ENCODE data around the gene DMRTA2.
A peak's percentile ranks its signal among the peaks of the same experiment; 100 is the strongest.

DMRTA2 gene

DNA sequence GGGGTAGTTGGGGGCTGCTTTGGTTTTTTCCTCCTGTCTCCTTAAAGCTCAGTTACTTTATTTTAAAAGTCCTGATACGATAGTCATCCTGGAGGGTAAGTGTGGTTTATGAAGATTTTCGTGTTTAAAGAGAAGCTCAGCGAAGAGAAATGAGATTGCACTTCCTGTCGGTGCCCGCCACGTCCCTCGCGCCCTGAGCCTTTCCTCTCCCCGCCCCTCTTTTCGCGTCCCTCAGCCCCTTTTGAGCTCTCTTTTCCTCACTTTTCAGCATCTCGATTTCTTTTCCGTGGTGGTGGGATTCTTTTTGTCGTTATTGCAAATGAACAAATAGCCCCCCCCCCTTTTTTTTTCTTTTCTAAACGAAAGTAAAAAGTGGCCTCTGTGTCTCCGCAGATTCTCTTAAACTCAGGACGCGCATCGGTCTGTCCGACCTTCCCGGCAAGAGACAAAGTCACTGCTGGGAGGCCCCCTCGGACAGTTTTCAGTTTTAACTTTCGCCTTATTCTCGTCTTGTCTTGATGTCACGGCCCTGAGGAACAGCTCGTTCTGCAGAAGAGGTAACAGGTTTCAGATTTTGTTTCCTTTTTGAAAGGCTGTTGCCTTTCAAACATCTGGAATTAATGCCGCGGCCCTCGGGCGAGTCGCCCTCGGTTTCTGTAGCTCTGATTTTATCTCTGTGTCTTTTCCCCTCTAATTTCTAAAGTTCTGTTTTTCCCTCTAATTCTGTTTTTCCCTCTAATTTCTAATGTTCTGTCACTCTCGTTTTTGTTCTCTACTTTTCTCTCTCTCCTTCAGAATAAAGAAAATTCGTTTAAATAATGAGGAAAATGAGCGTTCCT is 1.0 kb upstream of the DMRTA2 start:
- Histone ChIP-seq H3K4me3 (ENCODE audit: control insufficient read depth in 1 of 7, extremely low read depth in 1 of 7, insufficient read depth in 4 of 7, low read depth in 2 of 7, low read length in 6 of 7) (peak overlapping the region in 6 of 7 experiments; percentile 34 to 77 (median 48)), H3K36me3 (ENCODE audit: control insufficient read depth in 4 of 4, insufficient read depth in 4 of 4, low read length in 3 of 4) (no peaks in the 10 kb centered on the region), H3K9me3 (ENCODE audit: control extremely low read depth in 1 of 5, control insufficient read depth in 4 of 5, insufficient read depth in 2 of 5, low read depth in 1 of 5, low read length in 4 of 5) (peaks cover 0 to 4% (median 0%) of the 10 kb centered on the region in 5 experiments), H3K4me1 (ENCODE audit: control extremely low read depth in 1 of 4, control insufficient read depth in 4 of 4, insufficient read depth in 4 of 4, low read length in 3 of 4) (peaks cover 2 to 48% (median 40%) of the 10 kb centered on the region in 4 experiments), H3K27me3 (replicated peaks in 2 of 5; ENCODE audit: control insufficient read depth in 4 of 5, insufficient read depth in 5 of 5, low read length in 4 of 5) (peaks cover 31 to 100% (median 71%) of the 10 kb centered on the region in 5 experiments), H3K27ac (ENCODE audit: insufficient read depth in 1 of 2, low read depth in 1 of 2, low read length in 2 of 2, poor library complexity in 1 of 2, severe bottlenecking in 2 of 2) (no peak overlapping the region)
- POLR2A ChIA-PET, result no interaction called here
- WGBS (ENCODE audit: insufficient coverage), result 7% methylated on average over 21 of the region's 35 CpGs
- peak; percentile 37 to 69 (median 63) for DNase-seq
- CTCF ChIA-PET, result no interaction called here

DNA sequence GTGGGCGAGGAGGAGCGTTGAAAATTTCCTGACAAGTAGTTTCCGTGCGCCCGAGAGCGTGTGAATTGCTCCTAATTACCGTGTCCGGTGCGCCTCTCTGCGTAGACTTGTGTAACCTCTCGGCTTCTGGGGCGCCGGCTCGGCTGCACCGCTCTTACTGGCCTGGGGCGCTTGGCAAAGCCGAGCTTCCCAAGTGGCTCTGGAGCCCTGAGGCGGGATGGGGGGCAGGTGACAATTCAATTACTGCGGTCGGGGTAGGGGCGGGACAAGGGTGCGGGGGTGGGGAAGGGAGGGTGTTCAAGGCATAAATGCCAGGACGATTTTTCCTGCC is 392 bp upstream of the DMRTA2 start:
- peaks cover 2 to 52% (median 45%) of the 10 kb centered on the region in 4 experiments for H3K4me1 ChIP-seq (ENCODE audit: control extremely low read depth in 1 of 4, control insufficient read depth in 4 of 4, insufficient read depth in 4 of 4, low read length in 3 of 4)
- peaks cover 0 to 4% (median 0%) of the 10 kb centered on the region in 5 experiments for H3K9me3 ChIP-seq (ENCODE audit: control extremely low read depth in 1 of 5, control insufficient read depth in 4 of 5, insufficient read depth in 2 of 5, low read depth in 1 of 5, low read length in 4 of 5)
- H3K4me3 ChIP-seq (ENCODE audit: control insufficient read depth in 1 of 7, extremely low read depth in 1 of 7, insufficient read depth in 4 of 7, low read depth in 2 of 7, low read length in 6 of 7), result peak overlapping the region in 4 of 7 experiments; percentile 20 to 77 (median 36)
- ChIA-PET CTCF (no interaction called here), POLR2A (no interaction called here)
- peak in 1 of 3 donors; percentile 58 for DNase-seq
- no peaks in the 10 kb centered on the region for H3K36me3 ChIP-seq (ENCODE audit: control insufficient read depth in 4 of 4, insufficient read depth in 4 of 4, low read length in 3 of 4)
- peaks cover 25 to 100% (median 70%) of the 10 kb centered on the region in 5 experiments for H3K27me3 ChIP-seq (replicated peaks in 2 of 5; ENCODE audit: control insufficient read depth in 4 of 5, insufficient read depth in 5 of 5, low read length in 4 of 5)
- H3K27ac ChIP-seq (ENCODE audit: insufficient read depth in 1 of 2, low read depth in 1 of 2, low read length in 2 of 2, poor library complexity in 1 of 2, severe bottlenecking in 2 of 2), result no peak overlapping the region
- 3% methylated on average over 20 of the region's 23 CpGs for WGBS (ENCODE audit: insufficient coverage)

GRCh38 chr1:50422675-50422945 is 633 bp downstream of the DMRTA2 start:
- DNase-seq, result no peak
- peaks cover 18 to 100% (median 72%) of the 10 kb centered on the region in 5 experiments for H3K27me3 ChIP-seq (replicated peaks in 2 of 5; ENCODE audit: control insufficient read depth in 4 of 5, insufficient read depth in 5 of 5, low read length in 4 of 5)

DNA sequence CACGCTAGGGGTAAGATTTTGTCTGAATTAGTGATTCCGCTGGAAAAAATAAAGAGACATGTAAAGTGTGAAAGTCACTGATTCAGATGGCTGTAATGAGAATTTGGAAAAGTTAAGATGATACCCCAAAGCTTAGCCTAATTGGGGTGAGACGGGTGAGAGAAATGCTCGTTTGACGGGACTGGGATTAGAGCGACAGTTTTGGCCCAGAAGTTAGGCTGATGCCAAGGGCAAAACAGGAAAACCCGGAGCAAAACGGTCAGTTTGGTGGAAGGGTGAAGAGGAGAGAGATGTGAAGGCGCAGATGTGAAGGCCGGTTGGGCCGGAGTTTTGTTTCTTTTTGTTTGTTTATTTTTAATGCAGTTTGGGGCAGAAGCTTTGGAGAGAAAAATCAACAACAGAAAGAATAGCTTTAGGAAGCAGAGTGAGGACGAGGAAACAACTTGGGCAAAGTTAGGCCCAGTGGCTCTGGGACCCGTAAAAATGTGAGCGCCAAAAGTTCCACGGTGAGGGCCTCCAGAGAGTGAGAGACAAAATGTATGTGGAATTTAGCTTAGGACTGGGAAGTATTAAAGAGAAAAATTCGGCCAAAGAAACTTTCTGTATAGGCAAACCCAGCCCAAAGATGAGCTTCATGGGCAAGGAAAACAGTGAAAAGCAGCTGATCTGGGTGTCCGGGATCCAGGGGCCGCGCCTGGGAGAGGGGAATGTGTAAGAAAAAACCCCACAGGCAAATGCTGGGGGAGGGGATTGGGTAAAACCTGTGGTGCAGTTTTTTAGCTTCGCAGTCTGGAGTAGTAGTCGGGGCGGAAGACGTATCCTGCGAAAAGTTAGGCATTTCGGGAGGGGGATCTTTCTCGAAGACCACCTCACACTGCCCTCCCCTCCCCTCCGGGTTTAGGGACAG is 1.2 kb downstream of the DMRTA2 start:
- whole genome bisulfite sequencing (ENCODE audit: insufficient coverage), result 17% methylated on average over 27 of the region's 27 CpGs
- H3K27ac ChIP-seq (ENCODE audit: insufficient read depth in 1 of 2, low read depth in 1 of 2, low read length in 2 of 2, poor library complexity in 1 of 2, severe bottlenecking in 2 of 2), result no peak overlapping the region
- ChIA-PET POLR2A (no interaction called here), CTCF (interaction anchor here (1.0 kb wide), 1 partner anchor 8 kb away, joined by 3 read pairs; no protein-coding TSS in a partner anchor)
- no peak for DNase-seq
- no peak overlapping the region for H3K4me3 ChIP-seq (ENCODE audit: control insufficient read depth in 1 of 7, extremely low read depth in 1 of 7, insufficient read depth in 4 of 7, low read depth in 2 of 7, low read length in 6 of 7)
- H3K4me1 ChIP-seq (ENCODE audit: control extremely low read depth in 1 of 4, control insufficient read depth in 4 of 4, insufficient read depth in 4 of 4, low read length in 3 of 4), result peaks cover 2 to 51% (median 41%) of the 10 kb centered on the region in 4 experiments
- peaks cover 18 to 100% (median 70%) of the 10 kb centered on the region in 5 experiments for H3K27me3 ChIP-seq (replicated peaks in 2 of 5; ENCODE audit: control insufficient read depth in 4 of 5, insufficient read depth in 5 of 5, low read length in 4 of 5)
- H3K36me3 ChIP-seq (ENCODE audit: control insufficient read depth in 4 of 4, insufficient read depth in 4 of 4, low read length in 3 of 4), result no peaks in the 10 kb centered on the region
- H3K9me3 ChIP-seq (ENCODE audit: control extremely low read depth in 1 of 5, control insufficient read depth in 4 of 5, insufficient read depth in 2 of 5, low read depth in 1 of 5, low read length in 4 of 5), result peaks cover 0 to 4% (median 0%) of the 10 kb centered on the region in 5 experiments

More at GRCh38 chr1:50422675-50422945, 633 bp downstream of the DMRTA2 start:
- 7% methylated on average over 21 of the region's 21 CpGs for WGBS (ENCODE audit: insufficient coverage)
- H3K4me3 ChIP-seq (ENCODE audit: control insufficient read depth in 1 of 7, extremely low read depth in 1 of 7, insufficient read depth in 4 of 7, low read depth in 2 of 7, low read length in 6 of 7), result no peak overlapping the region
- POLR2A ChIA-PET, result no interaction called here
- peaks cover 0 to 4% (median 0%) of the 10 kb centered on the region in 5 experiments for H3K9me3 ChIP-seq (ENCODE audit: control extremely low read depth in 1 of 5, control insufficient read depth in 4 of 5, insufficient read depth in 2 of 5, low read depth in 1 of 5, low read length in 4 of 5)
- H3K36me3 ChIP-seq (ENCODE audit: control insufficient read depth in 4 of 4, insufficient read depth in 4 of 4, low read length in 3 of 4), result no peaks in the 10 kb centered on the region
- H3K27ac ChIP-seq (ENCODE audit: insufficient read depth in 1 of 2, low read depth in 1 of 2, low read length in 2 of 2, poor library complexity in 1 of 2, severe bottlenecking in 2 of 2), result no peak overlapping the region
- CTCF ChIA-PET, result interaction anchor here (1.0 kb wide), 1 partner anchor 9 kb away, joined by 3 read pairs; no protein-coding TSS in a partner anchor
- peaks cover 2 to 54% (median 44%) of the 10 kb centered on the region in 4 experiments for H3K4me1 ChIP-seq (ENCODE audit: control extremely low read depth in 1 of 4, control insufficient read depth in 4 of 4, insufficient read depth in 4 of 4, low read length in 3 of 4)

- H3K4me3 ChIP-seq (ENCODE audit: control insufficient read depth in 1 of 7, extremely low read depth in 1 of 7, insufficient read depth in 4 of 7, low read depth in 2 of 7, low read length in 6 of 7), result peak overlapping the region in 4 of 7 experiments; percentile 8 to 58 (median 30)
- no peak overlapping the region for H3K27ac ChIP-seq (ENCODE audit: insufficient read depth in 1 of 2, low read depth in 1 of 2, low read length in 2 of 2, poor library complexity in 1 of 2, severe bottlenecking in 2 of 2)
- 8% methylated on average over 37 of the region's 38 CpGs for WGBS (ENCODE audit: insufficient coverage)
- no peaks in the 10 kb centered on the region for H3K36me3 ChIP-seq (ENCODE audit: control insufficient read depth in 4 of 4, insufficient read depth in 4 of 4, low read length in 3 of 4)
- no peak for DNase-seq
- ChIA-PET CTCF (no interaction called here), POLR2A (no interaction called here)
- peaks cover 18 to 100% (median 68%) of the 10 kb centered on the region in 5 experiments for H3K27me3 ChIP-seq (replicated peaks in 2 of 5; ENCODE audit: control insufficient read depth in 4 of 5, insufficient read depth in 5 of 5, low read length in 4 of 5)
- H3K4me1 ChIP-seq (ENCODE audit: control extremely low read depth in 1 of 4, control insufficient read depth in 4 of 4, insufficient read depth in 4 of 4, low read length in 3 of 4), result peaks cover 2 to 58% (median 41%) of the 10 kb centered on the region in 4 experiments
- H3K9me3 ChIP-seq (ENCODE audit: control extremely low read depth in 1 of 5, control insufficient read depth in 4 of 5, insufficient read depth in 2 of 5, low read depth in 1 of 5, low read length in 4 of 5), result peaks cover 0 to 4% (median 0%) of the 10 kb centered on the region in 5 experiments
Observed at GRCh38 chr1:50421366-50421748, 1.9 kb downstream of the DMRTA2 start.

- ChIA-PET CTCF (no interaction called here), POLR2A (no interaction called here)
- H3K27me3 ChIP-seq (replicated peaks in 2 of 5; ENCODE audit: control insufficient read depth in 4 of 5, insufficient read depth in 5 of 5, low read length in 4 of 5), result peaks cover 18 to 100% (median 65%) of the 10 kb centered on the region in 5 experiments
- DNase-seq, result peak; percentile 40 to 74 (median 68)
- H3K27ac ChIP-seq (ENCODE audit: insufficient read depth in 1 of 2, low read depth in 1 of 2, low read length in 2 of 2, poor library complexity in 1 of 2, severe bottlenecking in 2 of 2), result no peak overlapping the region
- H3K4me3 ChIP-seq (ENCODE audit: control insufficient read depth in 1 of 7, extremely low read depth in 1 of 7, insufficient read depth in 4 of 7, low read depth in 2 of 7, low read length in 6 of 7), result peak overlapping the region in 4 of 7 experiments; percentile 8 to 58 (median 36)
- H3K4me1 ChIP-seq (ENCODE audit: control extremely low read depth in 1 of 4, control insufficient read depth in 4 of 4, insufficient read depth in 4 of 4, low read length in 3 of 4), result peaks cover 2 to 62% (median 44%) of the 10 kb centered on the region in 4 experiments
- H3K9me3 ChIP-seq (ENCODE audit: control extremely low read depth in 1 of 5, control insufficient read depth in 4 of 5, insufficient read depth in 2 of 5, low read depth in 1 of 5, low read length in 4 of 5), result peaks cover 0 to 4% (median 0%) of the 10 kb centered on the region in 5 experiments
- H3K36me3 ChIP-seq (ENCODE audit: control insufficient read depth in 4 of 4, insufficient read depth in 4 of 4, low read length in 3 of 4), result no peaks in the 10 kb centered on the region
- WGBS (ENCODE audit: insufficient coverage), result 3% methylated on average over 59 of the region's 69 CpGs
Observed at GRCh38 chr1:50420689-50421365, 2.4 kb downstream of the DMRTA2 start.
